ENCODE measurements around the gene TRAPPC3L. TPM values are rescaled to one million over a fixed set of nuclear protein-coding genes. Genes with fewer than 3 reads are reported as not detected.

TRAPPC3L gene
- total RNA-seq (2014; rRNA removed; shearing (Covaris generic)) = 0.06 TPM in 1 of 2 replicates, not detected in the other

DNA sequence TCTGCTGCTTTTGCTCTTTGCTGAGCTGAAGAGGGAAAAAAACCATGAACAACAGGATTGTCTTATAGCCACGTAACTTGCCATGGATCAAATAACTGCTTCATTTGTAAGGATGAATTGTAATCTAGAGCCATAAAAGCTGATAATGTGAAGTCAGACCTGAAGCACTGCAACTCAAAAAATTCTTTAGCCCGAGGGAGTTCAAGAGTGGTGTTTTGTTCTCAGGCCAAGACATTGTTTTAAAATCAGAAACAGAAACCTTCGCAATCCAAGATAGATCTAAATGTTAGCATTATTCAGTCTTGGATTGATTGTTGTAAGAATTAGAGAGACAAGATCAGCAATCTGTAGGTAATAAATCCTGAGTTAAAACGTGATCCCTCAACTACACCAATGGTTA is at the start of gene TRAPPC3L:
Gene TRAPPC3L (minus strand): TSS at position 34 of the 400 bp plus-strand sequence. CDS start 170 bp downstream, outside the sequence.
- Histone ChIP-seq H3K9me3 (replicated peaks) (no peaks in the 10 kb centered on the region), H3K4me3 (no peak within 1 kb of the TSS), H3K27ac (no peak within 1 kb of the TSS), H3K4me1 (replicated peaks) (no peaks in the 10 kb centered on the region), H3K36me3 (no peaks in the 10 kb centered on the region), H3K27me3 (replicated peaks) (no peaks in the 10 kb centered on the region)
- DNase-seq (ENCODE audit: low read depth in 1 of 2, low spot score in 2 of 2) = no peak

DNA sequence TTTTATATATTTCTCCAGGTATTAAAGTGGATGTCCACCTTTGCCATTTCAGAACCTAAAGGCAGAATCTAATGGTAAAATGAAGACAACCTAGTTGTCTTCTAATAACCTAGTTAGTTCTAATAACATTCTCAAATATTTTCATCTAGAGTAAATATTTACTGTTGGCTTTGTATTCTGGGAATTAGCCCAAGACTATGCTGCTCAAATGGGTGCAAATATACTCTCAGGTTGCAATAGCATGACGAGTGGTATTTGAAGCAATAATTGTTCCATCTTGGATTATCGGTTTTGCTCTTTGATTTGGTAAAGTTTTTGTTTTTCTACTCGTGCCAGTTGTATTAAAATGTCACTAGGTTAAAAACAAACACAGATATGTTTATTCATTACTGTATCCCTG is 49.8 kb upstream of the TRAPPC3L start:
- no peak for DNase-seq (ENCODE audit: low read depth in 1 of 2, low spot score in 2 of 2)
- H3K27me3 ChIP-seq (replicated peaks) = no peaks in the 10 kb centered on the region
- H3K4me1 ChIP-seq (replicated peaks) = no peaks in the 10 kb centered on the region
- no peaks in the 10 kb centered on the region for H3K9me3 ChIP-seq (replicated peaks)
- H3K27ac ChIP-seq = no peak overlapping the region
- H3K36me3 ChIP-seq = peaks cover 30% of the 10 kb centered on the region
- H3K4me3 ChIP-seq = no peak overlapping the region

GRCh38 chr6:116586738-116587137 is 41.3 kb upstream of the TRAPPC3L start:
- DNase-seq (ENCODE audit: low read depth in 1 of 2, low spot score in 2 of 2) = no peak
- H3K36me3 ChIP-seq = peaks cover 56% of the 10 kb centered on the region
- H3K4me3 ChIP-seq = no peak overlapping the region

GRCh38 chr6:116586276-116586675 is 40.8 kb upstream of the TRAPPC3L start:
- Histone ChIP-seq H3K4me3 (no peak overlapping the region), H3K36me3 (peaks cover 55% of the 10 kb centered on the region), H3K27ac (no peak overlapping the region), H3K4me1 (replicated peaks) (no peaks in the 10 kb centered on the region), H3K9me3 (replicated peaks) (no peaks in the 10 kb centered on the region), H3K27me3 (replicated peaks) (no peaks in the 10 kb centered on the region)
- no peak for DNase-seq (ENCODE audit: low read depth in 1 of 2, low spot score in 2 of 2)

More at GRCh38 chr6:116586738-116587137, 41.3 kb upstream of the TRAPPC3L start:
- Histone ChIP-seq H3K27me3 (replicated peaks) (no peaks in the 10 kb centered on the region), H3K9me3 (replicated peaks) (no peaks in the 10 kb centered on the region), H3K27ac (no peak overlapping the region), H3K4me1 (replicated peaks) (no peaks in the 10 kb centered on the region)

DNA sequence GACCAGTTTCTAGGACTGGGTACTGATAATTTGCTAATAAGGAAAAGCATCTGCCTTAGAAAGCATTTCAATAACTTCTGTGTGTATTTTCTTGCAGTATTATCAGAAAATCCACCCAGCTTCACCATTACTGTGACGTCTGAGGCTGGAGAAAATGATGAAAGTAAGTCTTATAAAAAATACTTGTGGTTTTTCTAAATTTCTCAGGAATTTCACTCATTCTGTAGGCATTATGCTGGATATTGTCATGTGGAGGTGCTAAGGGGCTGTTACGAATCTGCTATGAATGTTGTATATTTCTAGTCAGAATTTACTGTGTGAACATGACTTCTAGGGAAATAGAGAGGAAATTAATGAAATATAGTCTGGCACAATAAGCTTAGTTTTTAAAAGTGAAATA is 34.7 kb upstream of the TRAPPC3L start:
- H3K36me3 ChIP-seq = peaks cover 63% of the 10 kb centered on the region
- 0 out of 2 replicates have a peak, but pooled peaks cover 5% of the 10 kb centered on the region for H3K4me1 ChIP-seq (replicated peaks)
- peak overlapping the region; percentile 25 for H3K27ac ChIP-seq
- no peaks in the 10 kb centered on the region for H3K27me3 ChIP-seq (replicated peaks)
- no peak overlapping the region for H3K4me3 ChIP-seq
- peak in 1 of 2 experiments; percentile 43 for DNase-seq (ENCODE audit: low read depth in 1 of 2, low spot score in 2 of 2)
- no peaks in the 10 kb centered on the region for H3K9me3 ChIP-seq (replicated peaks)

DNA sequence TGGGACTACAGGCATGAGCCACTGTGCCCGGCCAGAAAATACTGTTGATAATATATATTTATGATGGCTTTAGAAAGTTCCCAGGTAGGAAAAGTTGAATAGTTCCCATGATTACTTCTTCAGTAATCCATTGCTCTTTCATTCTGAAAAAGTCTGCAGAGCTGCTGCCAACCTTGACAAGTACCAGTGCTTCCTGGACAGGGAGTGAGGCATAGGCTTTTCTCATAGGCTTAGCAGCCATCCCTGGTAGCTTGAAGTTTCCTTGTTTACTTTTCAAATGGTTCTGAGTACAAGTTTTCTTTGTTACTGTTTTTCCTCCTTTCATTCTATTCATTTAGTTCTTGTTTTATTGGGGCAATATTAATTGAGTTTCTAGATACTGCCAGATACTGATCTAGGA is 33.7 kb upstream of the TRAPPC3L start:
- DNase-seq (ENCODE audit: low read depth in 1 of 2, low spot score in 2 of 2) = no peak
- H3K36me3 ChIP-seq = peaks cover 60% of the 10 kb centered on the region
- no peak overlapping the region for H3K27ac ChIP-seq
- no peak overlapping the region for H3K4me3 ChIP-seq
- H3K4me1 ChIP-seq (replicated peaks) = 0 out of 2 replicates have a peak, but pooled peaks cover 5% of the 10 kb centered on the region
- H3K9me3 ChIP-seq (replicated peaks) = no peaks in the 10 kb centered on the region
- no peaks in the 10 kb centered on the region for H3K27me3 ChIP-seq (replicated peaks)

DNA sequence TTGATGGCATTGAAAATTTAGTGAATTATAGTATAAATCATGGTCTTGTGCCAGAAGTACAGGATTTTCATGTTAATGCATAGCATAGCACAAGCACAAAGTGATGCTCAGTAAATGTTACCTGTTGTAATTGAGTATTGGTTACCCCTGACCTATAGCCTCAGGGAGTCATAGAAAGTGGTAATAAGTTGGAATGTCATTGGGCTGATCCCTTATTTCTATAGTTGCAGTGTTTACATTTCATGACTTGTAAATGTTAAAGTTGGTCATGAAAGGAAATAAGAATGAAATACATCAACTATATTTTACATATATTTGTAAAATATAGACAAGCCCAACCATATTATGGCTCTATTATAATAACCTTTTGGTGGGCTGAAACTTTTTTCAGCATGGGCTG is 32.9 kb upstream of the TRAPPC3L start:
- peaks cover 63% of the 10 kb centered on the region for H3K36me3 ChIP-seq
- H3K4me3 ChIP-seq = no peak overlapping the region
- no peaks in the 10 kb centered on the region for H3K9me3 ChIP-seq (replicated peaks)
- DNase-seq (ENCODE audit: low read depth in 1 of 2, low spot score in 2 of 2) = no peak
- H3K27ac ChIP-seq = no peak overlapping the region
- H3K4me1 ChIP-seq (replicated peaks) = peaks cover 5% of the 10 kb centered on the region; the same call in 1 of the 2 replicates
- H3K27me3 ChIP-seq (replicated peaks) = no peaks in the 10 kb centered on the region

- H3K36me3 ChIP-seq = peaks cover 59% of the 10 kb centered on the region
- no peaks in the 10 kb centered on the region for H3K27me3 ChIP-seq (replicated peaks)
Measured at GRCh38 chr6:116577486-116577885, 32.0 kb upstream of the TRAPPC3L start.

DNA sequence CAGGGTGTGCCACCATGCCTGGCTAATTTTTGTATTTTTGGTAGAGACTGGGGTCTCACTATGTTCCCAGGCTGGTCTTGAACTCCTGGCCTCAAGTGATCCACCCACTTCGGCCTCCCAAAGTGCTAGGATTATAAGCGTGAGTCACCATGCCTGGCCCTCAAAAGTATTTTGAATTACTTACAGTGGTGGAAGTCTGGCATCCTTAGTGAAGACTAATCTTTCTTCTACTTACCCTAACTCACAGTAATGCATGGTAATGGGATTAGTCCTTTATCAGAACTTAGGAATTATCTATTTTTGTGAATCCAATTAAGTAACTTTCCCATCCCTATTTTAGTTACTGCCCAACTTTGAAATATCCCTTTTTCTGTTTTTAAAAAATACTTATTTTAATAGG is 29.7 kb upstream of the TRAPPC3L start:
- Histone ChIP-seq H3K4me1 (replicated peaks) (peaks cover 14% of the 10 kb centered on the region), H3K4me3 (no peak overlapping the region), H3K27me3 (replicated peaks) (no peaks in the 10 kb centered on the region), H3K27ac (no peak overlapping the region), H3K9me3 (replicated peaks) (no peaks in the 10 kb centered on the region), H3K36me3 (peaks cover 49% of the 10 kb centered on the region)
- DNase-seq (ENCODE audit: low read depth in 1 of 2, low spot score in 2 of 2) = no peak

More at GRCh38 chr6:116577486-116577885, 32.0 kb upstream of the TRAPPC3L start:
- no peak overlapping the region for H3K27ac ChIP-seq
- no peak overlapping the region for H3K4me3 ChIP-seq
- DNase-seq (ENCODE audit: low read depth in 1 of 2, low spot score in 2 of 2) = no peak
- H3K9me3 ChIP-seq (replicated peaks) = no peaks in the 10 kb centered on the region
- H3K4me1 ChIP-seq (replicated peaks) = peaks cover 13% of the 10 kb centered on the region

DNA sequence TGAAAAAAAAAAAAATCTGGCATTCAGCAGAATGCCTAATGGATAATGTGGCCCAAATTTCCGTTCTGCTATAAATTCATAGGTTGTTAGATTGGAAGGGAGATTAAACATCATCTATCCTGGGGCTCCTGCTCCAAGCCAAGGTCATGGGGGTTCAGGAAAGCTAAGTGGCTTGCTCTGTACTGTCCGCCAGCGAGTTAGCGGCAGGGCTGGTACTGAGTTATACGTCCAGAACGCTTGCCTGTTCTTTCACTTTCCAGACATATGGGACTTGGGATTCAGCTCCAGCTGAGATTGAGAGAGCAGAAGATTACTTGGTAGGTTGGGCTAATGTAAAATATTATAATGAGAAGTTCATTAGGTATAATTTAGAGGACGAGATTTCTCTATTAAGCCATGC is 26.7 kb upstream of the TRAPPC3L start:
- DNase-seq (ENCODE audit: low read depth in 1 of 2, low spot score in 2 of 2) = peak in 1 of 2 experiments; percentile 41
- no peaks in the 10 kb centered on the region for H3K9me3 ChIP-seq (replicated peaks)
- peak overlapping the region; percentile 48 for H3K27ac ChIP-seq
- peaks cover 13% of the 10 kb centered on the region for H3K4me1 ChIP-seq (replicated peaks)
- no peaks in the 10 kb centered on the region for H3K27me3 ChIP-seq (replicated peaks)
- H3K36me3 ChIP-seq = peaks cover 36% of the 10 kb centered on the region
- H3K4me3 ChIP-seq = peak overlapping the region; percentile 75

DNA sequence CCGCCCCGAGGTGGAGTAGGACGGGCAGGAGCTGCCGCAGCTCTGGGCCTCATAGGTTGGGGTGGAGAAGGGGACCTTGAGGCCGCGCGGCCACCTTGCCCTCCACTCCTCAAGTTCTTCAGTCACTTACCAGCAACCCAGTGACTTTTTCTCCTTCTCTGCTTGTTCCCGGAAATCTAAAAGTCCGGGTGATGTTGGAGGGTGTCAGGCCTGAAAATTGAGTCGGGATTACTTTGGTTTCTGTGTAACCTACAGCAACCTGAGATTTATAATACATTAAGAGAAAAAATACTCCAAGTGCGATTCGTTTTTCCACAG is 26.2 kb upstream of the TRAPPC3L start:
- Histone ChIP-seq H3K4me1 (replicated peaks) (peaks cover 13% of the 10 kb centered on the region), H3K4me3 (peak overlapping the region; percentile 75), H3K27ac (peak overlapping the region; percentile 48), H3K9me3 (replicated peaks) (no peaks in the 10 kb centered on the region), H3K36me3 (peaks cover 31% of the 10 kb centered on the region), H3K27me3 (replicated peaks) (no peaks in the 10 kb centered on the region)
- no peak for DNase-seq (ENCODE audit: low read depth in 1 of 2, low spot score in 2 of 2)

GRCh38 chr6:116570856-116571682 is 25.6 kb upstream of the TRAPPC3L start, which contains the start of gene RWDD1:
Gene RWDD1, plus strand, starts transcription at chr6:116571504. Its CDS starts 79 bp downstream, at chr6:116571583.
- Histone ChIP-seq H3K27me3 (replicated peaks) (no peaks in the 10 kb centered on the region), H3K4me3 (peak within 1 kb of the TSS; percentile 75), H3K9me3 (replicated peaks) (no peaks in the 10 kb centered on the region), H3K4me1 (replicated peaks) (peaks cover 13% of the 10 kb centered on the region), H3K27ac (peak within 1 kb of the TSS; percentile 48), H3K36me3 (peaks cover 25% of the 10 kb centered on the region)
- DNase-seq (ENCODE audit: low read depth in 1 of 2, low spot score in 2 of 2) = peak; percentile 96 to 99

DNA sequence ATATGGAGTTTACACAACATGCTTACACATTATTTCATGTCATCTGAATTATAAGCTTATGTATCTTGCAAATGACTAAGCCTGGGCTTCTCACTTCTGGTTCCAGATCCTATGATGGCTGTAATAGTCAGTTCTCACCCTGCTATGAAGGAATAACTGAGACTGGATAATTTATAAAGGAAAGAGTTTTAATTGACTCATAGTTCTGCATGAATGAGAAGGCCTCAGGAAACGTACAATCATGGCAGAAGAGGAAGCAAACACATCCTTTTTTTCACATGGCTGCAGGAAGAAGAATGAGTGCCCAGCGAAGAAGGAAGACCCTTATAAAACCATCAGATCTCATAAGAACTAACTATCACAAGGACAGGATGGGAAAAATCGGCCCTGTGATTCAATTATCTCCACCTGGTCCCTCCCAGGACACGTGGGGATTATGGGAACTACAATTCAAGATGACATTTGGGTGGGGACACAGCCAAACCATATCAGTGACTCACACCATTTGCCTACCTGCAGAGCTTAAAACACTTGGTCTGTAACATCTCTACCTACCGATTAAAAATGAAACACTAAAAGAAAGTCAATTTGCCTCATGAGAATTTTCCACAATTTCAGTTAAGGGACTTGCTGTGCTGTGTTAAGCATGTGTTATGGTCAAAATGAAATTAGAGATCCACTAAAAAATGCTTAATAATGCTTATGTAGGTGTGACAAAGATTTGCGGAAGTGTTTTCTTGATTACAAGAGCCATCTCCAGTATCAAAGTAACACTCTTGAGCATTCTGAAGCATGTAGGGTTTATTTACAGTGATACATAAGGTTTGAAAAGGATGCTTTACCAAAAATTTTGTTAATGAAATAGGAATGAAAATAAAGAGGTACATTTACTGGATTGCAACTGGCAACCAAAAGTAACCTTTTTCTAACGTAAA is 23.6 kb upstream of the TRAPPC3L start:
- DNase-seq (ENCODE audit: low read depth in 1 of 2, low spot score in 2 of 2) = no peak
- H3K4me1 ChIP-seq (replicated peaks) = peaks cover 24% of the 10 kb centered on the region
- peaks cover 8% of the 10 kb centered on the region for H3K36me3 ChIP-seq
- no peak overlapping the region for H3K27ac ChIP-seq
- no peaks in the 10 kb centered on the region for H3K9me3 ChIP-seq (replicated peaks)
- no peaks in the 10 kb centered on the region for H3K27me3 ChIP-seq (replicated peaks)
- no peak overlapping the region for H3K4me3 ChIP-seq

All from SJSA1 (cell line).